ENCODE results near the gene NGEF.

- TF ChIP-seq POLR2AphosphoS5 (IDR thresholded peaks at IDR 0.05; ENCODE audit: low read depth, low read length) = no peak
- no peak for TF ChIP-seq IRF3 (IDR thresholded peaks at IDR 0.05; ENCODE audit: low read depth, low read length)
- no peak for TF ChIP-seq EP300 (IDR thresholded peaks at IDR 0.05; ENCODE audit: borderline replicate concordance in 1 of 2, low read depth in 1 of 2, low read length in 1 of 2)
- no peak for TF ChIP-seq MAX (IDR thresholded peaks at IDR 0.05; ENCODE audit: low read depth)
- no peak for TF ChIP-seq CTCF (IDR thresholded peaks at IDR 0.05)
- no peak for TF ChIP-seq NFIC (IDR thresholded peaks at IDR 0.05; ENCODE audit: borderline replicate concordance)
- TF ChIP-seq EZH2phosphoT487 (IDR thresholded peaks at IDR 0.05; ENCODE audit: borderline replicate concordance, low read depth) = no peak
- TF ChIP-seq RAD21 (IDR thresholded peaks at IDR 0.05; ENCODE audit: low read length) = no peak
- TF ChIP-seq USF2 (IDR thresholded peaks at IDR 0.05; ENCODE audit: borderline replicate concordance, low read depth, low read length) = no peak
- no peak for TF ChIP-seq REST (IDR thresholded peaks at IDR 0.05; ENCODE audit: low read depth, low read length)
- TF ChIP-seq ZBTB33 (IDR thresholded peaks at IDR 0.05; ENCODE audit: borderline replicate concordance, low read depth) = no peak
- no peak for TF ChIP-seq YY1 (IDR thresholded peaks at IDR 0.05; ENCODE audit: low read depth)
Observed at GRCh38 chr2:232970051-232970450, 43.0 kb downstream of the NGEF start.
